H1 (cell line): Measurements from ENCODE around the gene RPL31. TPM values are rescaled to one million over a fixed set of nuclear protein-coding genes. Genes with fewer than 3 reads are reported as not detected.

Experiments used
- CTCF ChIA-PET: fragments of 300-600 bp; sonication (Branson Sonifier 250); formaldehyde crosslinking; loops from one replicate; lab custom pipeline; 2021; ENCODE audit not compliant: partially characterized antibody; lab: Charles Lee
- POLR2A ChIA-PET: fragments of 300-600 bp; sonication (Branson Sonifier 250); formaldehyde crosslinking; loops from one replicate; lab custom pipeline; 2021; ENCODE audit warnings: inconsistent platforms; ENCODE audit not compliant: partially characterized antibody; lab: Charles Lee
- DNase-seq, 2 experiments: peaks; one replicate each; pipeline versions ENCODE4 v3.0.0 to v3.0.0-alpha.2; 2010 to 2022; ENCODE audit warnings: low spot score in 2 of 2, low read depth in 1 of 2, mixed read lengths in 1 of 2
- FAIRE-seq: peaks from 2 replicates; lab custom pipeline; 2011; peaks lifted over from hg19 to GRCh38; lab: Jason Lieb, UNC
- H2AFZ ChIP-seq: 2 replicates; pipeline ENCODE4 v1.8.1; 2012; ENCODE audit warnings: low read length, inconsistent platforms
- H2AK5ac ChIP-seq: 2 replicates; pipeline ENCODE4 v1.6.1; 2013; ENCODE audit warnings: low read depth, low read length
- H2BK120ac ChIP-seq: replicated peaks from 2 replicates; pipeline ENCODE3; 2013; ENCODE audit warnings: low read depth, low read length, inconsistent platforms
- H2BK12ac ChIP-seq: 2 replicates; pipeline ENCODE4 v1.6.1; 2013; ENCODE audit warnings: low read depth, low read length
- H2BK15ac ChIP-seq: 2 replicates; pipeline ENCODE4 v1.6.1; 2013; ENCODE audit warnings: low read length
- H2BK20ac ChIP-seq: 2 replicates; pipeline ENCODE4 v1.6.1; 2013; ENCODE audit warnings: low read length
- H2BK5ac ChIP-seq: 2 replicates; pipeline ENCODE4 v1.6.1; 2013; ENCODE audit warnings: low read depth, low read length
- H3K14ac ChIP-seq: 2 replicates; pipeline ENCODE4 v1.6.1; 2013; ENCODE audit warnings: inconsistent platforms; ENCODE audit not compliant: insufficient read length
- H3K18ac ChIP-seq: 2 replicates; pipeline ENCODE4 v1.6.1; 2013; ENCODE audit warnings: low read length; ENCODE audit errors: extremely low read depth
- H3K23ac ChIP-seq: 2 replicates; pipeline ENCODE4 v1.6.1; 2013; ENCODE audit warnings: inconsistent platforms; ENCODE audit not compliant: insufficient read length
- H3K23me2 ChIP-seq: 2 replicates; pipeline ENCODE4 v1.6.1; 2013; ENCODE audit warnings: low read depth, low read length
- H3K27ac ChIP-seq: 2 replicates; pipeline ENCODE4 v1.6.1; 2011; ENCODE audit warnings: low read depth, low read length, inconsistent platforms
- H3K27me3 ChIP-seq, 4 experiments: replicated peaks in 1 of 4; 1 replicate in 1 of 4; 2 replicates in 3 of 4; pipeline versions ENCODE4 v1.6.1 to v1.8.1; 2011 to 2013; ENCODE audit warnings: low read length in 3 of 4, mild to moderate bottlenecking in 3 of 4, inconsistent platforms in 2 of 4, mixed read lengths in 2 of 4, moderate library complexity in 1 of 4; ENCODE audit not compliant: control insufficient read depth in 3 of 4, insufficient read depth in 3 of 4; ENCODE audit errors: extremely low read depth in 1 of 4
- H3K36me3 ChIP-seq, 4 experiments: 2 replicates each; pipeline versions ENCODE4 v1.6.1 to v1.8.1; 2011 to 2013; ENCODE audit warnings: mild to moderate bottlenecking in 4 of 4, low read length in 3 of 4, moderate library complexity in 2 of 4, control low read depth in 1 of 4, inconsistent platforms in 1 of 4; ENCODE audit not compliant: insufficient read depth in 4 of 4, control insufficient read depth in 2 of 4
- H3K4ac ChIP-seq: replicated peaks from 2 replicates; pipeline ENCODE3; 2013; ENCODE audit warnings: low read length, low read depth, mixed read lengths, inconsistent platforms; ENCODE audit not compliant: insufficient read length
- H3K4me1 ChIP-seq, 4 experiments: replicated peaks in 1 of 4; 1 replicate in 1 of 4; 2 replicates in 3 of 4; pipeline versions ENCODE4 v1.6.1 to v1.8.1; 2011 to 2013; ENCODE audit warnings: low read length in 3 of 4, inconsistent platforms in 2 of 4, mixed read lengths in 1 of 4; ENCODE audit not compliant: insufficient read depth in 4 of 4, control insufficient read depth in 3 of 4
- H3K4me2 ChIP-seq, 2 experiments: 2 replicates each; pipeline versions ENCODE4 v1.6.1 to v1.8.1; 2011 to 2013; ENCODE audit warnings: low read depth in 2 of 2, low read length in 2 of 2, control low read depth in 1 of 2, inconsistent platforms in 1 of 2, mild to moderate bottlenecking in 1 of 2; ENCODE audit not compliant: insufficient read depth in 1 of 2
- H3K4me3 ChIP-seq, 4 experiments: fragments of 200-600, 300-600 bp in 1 of 4; sonication (generic), shearing (Covaris generic), sonication (Bioruptor Twin) in 1 of 4; 2 replicates each; pipeline versions ENCODE4 v1.5.1 to v1.8.1; 2011 to 2016; ENCODE audit warnings: low read length in 4 of 4, low read depth in 3 of 4, control low read depth in 2 of 4, inconsistent platforms in 2 of 4, mild to moderate bottlenecking in 2 of 4, mixed read lengths in 1 of 4, moderate library complexity in 1 of 4; ENCODE audit not compliant: insufficient read depth in 2 of 4; ENCODE audit errors: extremely low read depth in 1 of 4
- H3K56ac ChIP-seq: replicated peaks from 2 replicates; pipeline ENCODE3; 2013; ENCODE audit warnings: low read depth, mild to moderate bottlenecking, mixed read lengths, low read length, inconsistent platforms; ENCODE audit not compliant: insufficient read length
- H3K79me1 ChIP-seq: 2 replicates; pipeline ENCODE4 v1.6.1; 2013; ENCODE audit warnings: low read depth, low read length, control low read depth
- H3K79me2 ChIP-seq, 2 experiments: 2 replicates each; pipeline versions ENCODE4 v1.6.1 to v1.8.1; 2012 to 2013; ENCODE audit warnings: low read length in 2 of 2, mild to moderate bottlenecking in 2 of 2, inconsistent platforms in 1 of 2; ENCODE audit not compliant: insufficient read depth in 2 of 2, control insufficient read depth in 1 of 2
- H3K9ac ChIP-seq, 4 experiments: replicated peaks in 1 of 4; 1 replicate in 1 of 4; 2 replicates in 3 of 4; pipeline versions ENCODE4 v1.6.1 to v1.8.1; 2011 to 2013; ENCODE audit warnings: low read depth in 3 of 4, low read length in 3 of 4, control low read depth in 2 of 4, mild to moderate bottlenecking in 2 of 4, moderate library complexity in 2 of 4, inconsistent platforms in 1 of 4; ENCODE audit errors: extremely low read depth in 1 of 4
- H3K9me3 ChIP-seq, 2 experiments: 2 replicates each; pipeline versions ENCODE4 v1.6.1 to v1.8.1; 2012 to 2013; ENCODE audit warnings: mild to moderate bottlenecking in 2 of 2, moderate library complexity in 2 of 2, control low read depth in 1 of 2, inconsistent platforms in 1 of 2, low read depth in 1 of 2, low read length in 1 of 2, mixed read lengths in 1 of 2; ENCODE audit not compliant: insufficient read depth in 2 of 2
- H4K20me1 ChIP-seq, 2 experiments: replicated peaks in 1 of 2; 2 replicates each; pipeline versions ENCODE3 to v1.8.1; 2011 to 2013; ENCODE audit warnings: inconsistent platforms in 2 of 2, low read length in 2 of 2, mild to moderate bottlenecking in 1 of 2; ENCODE audit not compliant: insufficient read depth in 2 of 2, control insufficient read depth in 1 of 2
- H4K5ac ChIP-seq: 2 replicates; pipeline ENCODE4 v1.6.1; 2013; ENCODE audit warnings: low read length, low read depth, mixed read lengths, inconsistent platforms; ENCODE audit not compliant: insufficient read length
- H4K8ac ChIP-seq: 2 replicates; pipeline ENCODE4 v1.8.0; 2013; ENCODE audit warnings: mild to moderate bottlenecking, moderate library complexity, low read length, inconsistent platforms; ENCODE audit not compliant: insufficient read depth; ENCODE audit errors: extremely low read depth
- H4K91ac ChIP-seq: replicated peaks from 2 replicates; pipeline ENCODE3; 2013; ENCODE audit warnings: low read length, mixed read lengths, inconsistent platforms; ENCODE audit not compliant: insufficient read length
- EGR1 ChIP-seq: IDR thresholded peaks from 2 replicates; pipeline ENCODE4 v1.6.1; 2011; ENCODE audit warnings: low read depth, low read length, borderline replicate concordance
- SIX5 ChIP-seq: IDR thresholded peaks from 2 replicates; pipeline ENCODE4 v1.6.1; 2011; ENCODE audit warnings: mild to moderate bottlenecking, low read depth, low read length
- TAF7 ChIP-seq: optimal IDR thresholded peaks from 2 replicates; pipeline ENCODE3; 2011; ENCODE audit warnings: low read depth, mild to moderate bottlenecking, inconsistent platforms, low read length, moderate library complexity, borderline replicate concordance
- WGBS, 2 experiments: shearing (Covaris generic) in 1 of 2; methylation state at CpG; one replicate each; pipeline versions ENCODE4 v1.1.6 to v1.1.7; 2013 to 2015; ENCODE audit warnings: low lambda C conversion rate in 2 of 2, mixed read lengths in 2 of 2, inconsistent platforms in 1 of 2, low coverage in 1 of 2, missing lambda C conversion rate in 1 of 2; ENCODE audit not compliant: insufficient replicate concordance in 2 of 2, insufficient coverage in 1 of 2, insufficient read length in 1 of 2; ENCODE audit errors: extremely low coverage in 1 of 2, missing lambda C conversion rate in 1 of 2; 5-methylcytosine and 5-hydroxymethylcytosine counted together
- polyA plus RNA-seq, 7 experiments: library from polyadenylated mRNA; depleted of rRNA in 3 of 7; stranded (reverse) in 5 of 7; unstranded in 2 of 7; fragments of >200 nt in 5 of 7; fragments of 200-250 nt in 2 of 7; gene quantifications; 1 replicate in 5 of 7; 2 replicates in 1 of 7; 4 replicates in 1 of 7; pipeline versions ENCODE4 v1.2.1 to v1.2.3, GENCODE V29; 2011 to 2013; ENCODE audit warnings: missing spikeins in 2 of 7, mixed read lengths in 2 of 7
- total RNA-seq: library from RNA; stranded (reverse); fragmentation: NEBNext Ultra II Directional; extraction: Animal tissue kit (Norgen Biotek cat#: 25700); gene quantifications from 2 replicates; pipeline ENCODE4 v1.2.1, GENCODE V29; 2021

RPL31 gene
- total and polyA plus RNA-seq, 2 of the 8 experiments (the other 6 are each of a cell fraction or from before 2014, with no cell fraction given) = 1,463 to 1,722 TPM

DNA sequence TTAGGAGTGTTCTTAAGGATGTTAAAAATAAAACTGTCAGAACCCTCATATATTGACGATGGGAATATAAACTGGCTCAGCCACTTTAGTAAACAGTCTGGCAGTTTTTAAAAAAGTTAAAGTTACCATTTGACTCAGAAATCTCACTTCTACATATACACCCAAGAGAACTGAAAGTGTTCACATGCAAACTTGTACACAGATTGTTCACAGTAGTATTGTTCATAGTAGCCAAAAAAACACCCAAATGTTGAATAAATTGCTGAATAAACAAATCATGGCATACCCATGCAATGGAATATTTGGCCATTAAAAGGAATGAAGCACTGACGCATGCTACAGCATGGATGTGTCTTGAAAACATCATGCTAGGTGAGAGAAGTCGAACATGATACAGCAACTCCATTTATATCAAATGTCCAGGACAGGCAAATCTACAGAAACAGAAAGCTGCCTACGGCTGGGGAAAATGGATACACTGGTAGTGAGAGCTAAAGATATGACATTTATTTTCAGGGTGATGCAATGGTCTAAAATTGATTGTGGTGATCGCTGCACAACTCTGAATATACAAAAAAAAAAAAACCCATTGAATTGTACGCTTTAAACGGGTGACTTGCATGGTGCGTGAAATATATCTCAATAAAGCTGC lies 10.1 kb downstream of the RPL31 start:
- H2AK5ac ChIP-seq = no peak overlapping the region
- no peak overlapping the region for H4K91ac ChIP-seq
- WGBS, 2 experiments = 76% methylated on average over 8 of the region's 8 CpGs; no CpG with 5 or more reads in 1 of the 2 experiments
- H3K9me3 ChIP-seq = no peaks in the 10 kb centered on the region
- H3K79me1 ChIP-seq = no peaks in the 10 kb centered on the region; the same call in 1 of the 2 replicates
- no peak overlapping the region for H4K8ac ChIP-seq
- H2BK12ac ChIP-seq = no peak overlapping the region
- H3K4me1 ChIP-seq = no peaks in the 10 kb centered on the region; a peak in 1 of 7 replicates
- H2AFZ ChIP-seq = no peak overlapping the region
- H3K4me3 ChIP-seq = no peak overlapping the region
- no peak overlapping the region for H4K5ac ChIP-seq
- no peak overlapping the region for H2BK120ac ChIP-seq
- no peak overlapping the region for H3K27ac ChIP-seq
- H3K18ac ChIP-seq = no peak overlapping the region
- no peak overlapping the region for H3K4me2 ChIP-seq
- H3K36me3 ChIP-seq = peaks cover 4 to 66% (median 24%) of the 10 kb centered on the region in 4 experiments; a peak in 7 of 8 replicates
- no peak overlapping the region for H3K14ac ChIP-seq
- no peak overlapping the region for H3K9ac ChIP-seq
- no peak for FAIRE-seq
- H2BK20ac ChIP-seq = no peak overlapping the region
- TF ChIP-seq EGR1 = no peak
- TF ChIP-seq SIX5 = no peak
- no peak for TF ChIP-seq TAF7
- TF ChIP-seq, all 59 proteins: peak for 0
- no peaks in the 10 kb centered on the region for H3K79me2 ChIP-seq
- H3K23me2 ChIP-seq = no peaks in the 10 kb centered on the region
- no peak overlapping the region for H2BK15ac ChIP-seq
- peaks cover 5 to 12% of the 10 kb centered on the region in 2 experiments for H4K20me1 ChIP-seq
- no peak for DNase-seq
- ChIA-PET CTCF (interaction anchor here (0.6 to 3.6 kb wide), 31 partner anchors 8 to 416 kb away, joined by 3 to 19 read pairs (median 4); partner anchors contain the start of gene RPL31), POLR2A (interaction anchor here (0.6 to 1.4 kb wide), 10 partner anchors 9 to 198 kb away, joined by 3 to 14 read pairs (median 4); partner anchors contain the start of genes RPL31 and TBC1D8)
- no peaks in the 10 kb centered on the region for H3K27me3 ChIP-seq
- H2BK5ac ChIP-seq = no peak overlapping the region
- H3K56ac ChIP-seq = no peak overlapping the region
- no peak overlapping the region for H3K4ac ChIP-seq
- no peak overlapping the region for H3K23ac ChIP-seq
